SU-DHL-6 (cell line): Measurements from ENCODE around the gene PXK.

ENCODE experiments used
- EZH2phosphoT487 ChIP-seq: fragments of 200-600 bp; sonication (generic), shearing (Covaris generic); conservative IDR thresholded peaks from 2 replicates; pipeline ENCODE4 v1.6.1; 2018; ENCODE audit warnings: mild to moderate bottlenecking, antibody characterized with exemption, low read length, moderate library complexity, mixed read lengths
- TF ChIP-seq, protein P1 (sequence below): fragments of 200-600 bp; sonication (generic); IDR thresholded peaks from one replicate; pipeline ENCODE4 v1.5.1; 2017; ENCODE audit warnings: antibody characterized with exemption, mild to moderate bottlenecking, low read length, moderate library complexity; ENCODE audit not compliant: insufficient read depth, poor library complexity, severe bottlenecking

GRCh38 chr3:58383476-58383875 is 50.8 kb downstream of the PXK start:
- TF ChIP-seq, protein P1, sequence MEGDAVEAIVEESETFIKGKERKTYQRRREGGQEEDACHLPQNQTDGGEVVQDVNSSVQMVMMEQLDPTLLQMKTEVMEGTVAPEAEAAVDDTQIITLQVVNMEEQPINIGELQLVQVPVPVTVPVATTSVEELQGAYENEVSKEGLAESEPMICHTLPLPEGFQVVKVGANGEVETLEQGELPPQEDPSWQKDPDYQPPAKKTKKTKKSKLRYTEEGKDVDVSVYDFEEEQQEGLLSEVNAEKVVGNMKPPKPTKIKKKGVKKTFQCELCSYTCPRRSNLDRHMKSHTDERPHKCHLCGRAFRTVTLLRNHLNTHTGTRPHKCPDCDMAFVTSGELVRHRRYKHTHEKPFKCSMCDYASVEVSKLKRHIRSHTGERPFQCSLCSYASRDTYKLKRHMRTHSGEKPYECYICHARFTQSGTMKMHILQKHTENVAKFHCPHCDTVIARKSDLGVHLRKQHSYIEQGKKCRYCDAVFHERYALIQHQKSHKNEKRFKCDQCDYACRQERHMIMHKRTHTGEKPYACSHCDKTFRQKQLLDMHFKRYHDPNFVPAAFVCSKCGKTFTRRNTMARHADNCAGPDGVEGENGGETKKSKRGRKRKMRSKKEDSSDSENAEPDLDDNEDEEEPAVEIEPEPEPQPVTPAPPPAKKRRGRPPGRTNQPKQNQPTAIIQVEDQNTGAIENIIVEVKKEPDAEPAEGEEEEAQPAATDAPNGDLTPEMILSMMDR = no peak
- TF ChIP-seq EZH2phosphoT487 = no peak
